Germinal center (tissue), 1 donor: ENCODE results near the gene PLCB2.

Source experiments
- DNase-seq: peaks from one replicate; pipeline ENCODE4 v3.0.0; 2012; ENCODE audit warnings: mixed read lengths, low spot score

PLCB2 gene, protein sequence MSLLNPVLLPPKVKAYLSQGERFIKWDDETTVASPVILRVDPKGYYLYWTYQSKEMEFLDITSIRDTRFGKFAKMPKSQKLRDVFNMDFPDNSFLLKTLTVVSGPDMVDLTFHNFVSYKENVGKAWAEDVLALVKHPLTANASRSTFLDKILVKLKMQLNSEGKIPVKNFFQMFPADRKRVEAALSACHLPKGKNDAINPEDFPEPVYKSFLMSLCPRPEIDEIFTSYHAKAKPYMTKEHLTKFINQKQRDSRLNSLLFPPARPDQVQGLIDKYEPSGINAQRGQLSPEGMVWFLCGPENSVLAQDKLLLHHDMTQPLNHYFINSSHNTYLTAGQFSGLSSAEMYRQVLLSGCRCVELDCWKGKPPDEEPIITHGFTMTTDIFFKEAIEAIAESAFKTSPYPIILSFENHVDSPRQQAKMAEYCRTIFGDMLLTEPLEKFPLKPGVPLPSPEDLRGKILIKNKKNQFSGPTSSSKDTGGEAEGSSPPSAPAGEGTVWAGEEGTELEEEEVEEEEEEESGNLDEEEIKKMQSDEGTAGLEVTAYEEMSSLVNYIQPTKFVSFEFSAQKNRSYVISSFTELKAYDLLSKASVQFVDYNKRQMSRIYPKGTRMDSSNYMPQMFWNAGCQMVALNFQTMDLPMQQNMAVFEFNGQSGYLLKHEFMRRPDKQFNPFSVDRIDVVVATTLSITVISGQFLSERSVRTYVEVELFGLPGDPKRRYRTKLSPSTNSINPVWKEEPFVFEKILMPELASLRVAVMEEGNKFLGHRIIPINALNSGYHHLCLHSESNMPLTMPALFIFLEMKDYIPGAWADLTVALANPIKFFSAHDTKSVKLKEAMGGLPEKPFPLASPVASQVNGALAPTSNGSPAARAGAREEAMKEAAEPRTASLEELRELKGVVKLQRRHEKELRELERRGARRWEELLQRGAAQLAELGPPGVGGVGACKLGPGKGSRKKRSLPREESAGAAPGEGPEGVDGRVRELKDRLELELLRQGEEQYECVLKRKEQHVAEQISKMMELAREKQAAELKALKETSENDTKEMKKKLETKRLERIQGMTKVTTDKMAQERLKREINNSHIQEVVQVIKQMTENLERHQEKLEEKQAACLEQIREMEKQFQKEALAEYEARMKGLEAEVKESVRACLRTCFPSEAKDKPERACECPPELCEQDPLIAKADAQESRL

DNA sequence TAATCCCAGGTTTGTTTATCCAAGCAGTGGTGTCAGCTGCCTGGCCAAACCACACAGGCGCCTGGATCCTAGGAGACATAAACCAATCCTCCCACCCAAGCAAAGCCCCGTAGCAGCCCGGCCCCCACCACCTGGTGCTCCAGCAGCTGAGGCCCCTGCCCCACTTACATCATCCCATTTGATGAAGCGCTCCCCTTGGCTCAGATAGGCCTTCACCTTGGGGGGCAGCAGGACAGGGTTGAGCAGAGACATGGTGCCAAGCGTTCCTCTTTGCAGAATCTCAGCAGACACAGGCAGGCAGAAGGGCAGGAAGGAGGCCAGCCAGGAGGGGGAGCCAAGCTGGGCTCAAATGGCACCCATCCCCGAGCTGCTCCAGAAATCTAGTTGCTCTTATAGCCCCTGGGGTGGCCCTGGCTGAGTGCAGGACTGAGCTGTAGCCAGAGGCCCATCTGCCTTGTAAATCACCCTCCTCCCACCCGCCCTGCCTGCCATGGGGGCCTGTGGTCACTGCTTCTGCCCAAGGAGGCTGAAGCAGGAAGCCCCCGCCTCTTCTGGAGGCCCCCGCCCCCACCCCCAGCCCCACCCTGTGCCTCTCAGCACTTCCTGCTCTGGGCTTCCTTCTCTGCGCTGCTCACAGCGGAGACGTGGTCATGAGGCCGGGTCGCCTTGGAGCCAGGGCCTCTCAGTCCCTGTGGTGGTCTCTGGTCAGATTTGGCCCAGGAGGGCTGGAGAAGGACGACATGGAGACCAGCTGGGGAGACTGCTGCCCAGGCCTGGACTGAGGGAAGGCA, at the start of gene PLCB2:
TSS of gene PLCB2 (minus strand) at position 515 of the 791 bp plus-strand sequence. CDS start at position 252, 263 bp downstream.
- DNase-seq, result peak; percentile 79

DNA sequence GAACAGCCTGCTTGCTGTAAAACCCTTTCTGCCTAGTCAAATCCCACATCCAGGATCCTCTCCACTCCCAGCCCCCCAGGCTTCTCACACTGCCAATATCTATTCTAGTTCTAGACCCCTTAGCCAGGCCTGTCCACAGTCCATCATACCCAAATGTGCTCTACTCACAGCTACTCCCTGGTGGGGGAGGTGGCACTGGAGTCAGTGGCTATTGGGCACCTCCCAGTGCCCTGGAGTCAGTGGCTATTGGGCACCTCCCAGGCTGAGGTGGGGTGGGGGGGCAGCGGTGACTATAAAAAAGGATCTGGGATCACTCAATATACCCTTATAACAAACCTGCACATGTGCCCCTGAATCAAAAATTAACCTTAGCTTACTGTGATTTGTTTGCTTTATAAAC, 49.5 kb upstream of the PLCB2 start:
- no peak for DNase-seq

GRCh38 chr15:40355976-40356585, 48.3 kb upstream of the PLCB2 start:
- no peak for DNase-seq

DNA sequence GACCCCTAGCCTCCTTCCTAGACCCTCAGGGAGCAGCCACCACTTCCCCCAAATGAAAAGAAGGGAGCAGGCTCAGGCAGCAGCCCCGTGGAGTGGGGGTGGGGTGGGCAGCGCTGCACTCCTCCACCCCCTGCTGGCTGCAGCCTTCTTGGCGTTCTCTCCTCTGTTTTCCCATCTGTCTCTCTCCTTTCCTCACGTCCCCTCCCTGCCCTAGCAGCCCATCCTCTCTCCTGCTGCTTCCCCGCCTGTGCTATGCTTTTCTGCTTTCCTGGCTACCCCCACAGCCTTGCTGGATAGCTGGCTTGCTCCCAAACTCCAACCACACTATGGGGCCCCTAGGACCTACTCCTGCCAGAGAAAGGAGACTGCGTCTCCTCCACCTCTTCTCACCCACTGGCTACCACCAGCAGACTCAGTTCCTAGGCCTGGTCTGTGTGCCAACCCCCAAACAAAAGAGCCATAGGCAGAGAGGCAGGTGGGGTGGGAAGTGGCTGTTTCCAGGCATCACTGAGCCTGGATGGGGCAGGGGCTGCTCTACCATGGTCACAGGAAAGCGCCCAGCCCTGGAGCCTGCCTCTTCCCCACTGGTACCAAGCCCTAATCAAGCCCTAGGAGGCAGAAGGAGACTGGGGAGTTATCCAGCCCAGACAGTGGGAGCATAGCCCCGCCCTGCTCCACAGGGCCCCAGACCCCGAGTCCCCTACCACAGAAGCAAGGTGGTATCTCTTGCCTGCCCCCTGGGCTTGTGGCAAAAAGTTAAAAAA, 46.9 kb upstream of the PLCB2 start:
- no peak for DNase-seq

GRCh38 chr15:40353697-40354096, 46.0 kb upstream of the PLCB2 start:
- no peak for DNase-seq

DNA sequence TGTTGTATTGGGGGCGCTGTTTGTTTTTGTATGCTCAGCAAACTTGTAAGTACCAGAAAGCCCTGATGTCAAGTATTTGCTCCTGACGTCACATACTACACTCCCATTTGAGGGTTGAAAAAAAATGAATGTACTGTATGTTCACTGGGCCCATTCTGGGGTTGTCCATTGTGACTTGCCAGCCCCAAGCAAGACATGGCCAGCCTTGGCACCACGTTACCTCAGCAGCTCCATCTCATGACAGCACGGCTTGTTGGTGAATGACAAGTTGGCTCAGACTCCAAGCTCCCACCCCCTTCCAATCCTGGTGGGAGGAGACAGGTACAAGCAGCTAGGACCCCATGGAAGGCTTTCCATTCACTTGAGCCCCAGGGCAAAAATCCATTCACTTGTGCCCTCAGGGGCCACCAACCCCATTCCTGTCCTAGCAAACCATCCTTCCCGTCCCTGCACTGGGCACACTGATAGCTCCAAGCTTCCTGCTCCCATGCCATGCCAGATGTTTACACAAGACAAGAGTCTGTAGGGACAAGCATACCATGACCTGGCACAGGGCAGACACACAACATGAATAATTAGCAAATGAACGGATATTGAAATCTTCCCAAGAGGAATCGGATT, 44.7 kb upstream of the PLCB2 start:
- no peak for DNase-seq

DNA sequence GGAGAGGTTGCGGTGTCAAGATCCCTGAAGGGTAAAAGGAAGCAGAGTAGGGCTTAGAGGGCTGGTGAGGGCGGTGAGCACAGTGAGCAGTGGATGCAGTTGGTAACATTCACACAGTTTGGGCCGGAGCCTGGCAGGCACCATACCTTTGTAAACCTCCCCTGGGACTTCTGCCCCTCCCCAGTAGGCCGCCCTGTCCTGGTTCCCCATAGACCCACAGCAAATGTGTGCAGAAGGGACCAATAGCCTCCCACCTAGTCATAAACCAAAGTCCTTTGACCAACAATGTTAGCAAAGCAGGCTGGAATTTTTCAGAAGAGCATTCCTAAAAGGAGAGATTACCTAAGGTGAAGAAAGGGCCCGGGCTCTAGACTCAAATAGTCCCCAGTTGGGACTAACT, 41.4 kb upstream of the PLCB2 start:
- DNase-seq, result no peak

DNA sequence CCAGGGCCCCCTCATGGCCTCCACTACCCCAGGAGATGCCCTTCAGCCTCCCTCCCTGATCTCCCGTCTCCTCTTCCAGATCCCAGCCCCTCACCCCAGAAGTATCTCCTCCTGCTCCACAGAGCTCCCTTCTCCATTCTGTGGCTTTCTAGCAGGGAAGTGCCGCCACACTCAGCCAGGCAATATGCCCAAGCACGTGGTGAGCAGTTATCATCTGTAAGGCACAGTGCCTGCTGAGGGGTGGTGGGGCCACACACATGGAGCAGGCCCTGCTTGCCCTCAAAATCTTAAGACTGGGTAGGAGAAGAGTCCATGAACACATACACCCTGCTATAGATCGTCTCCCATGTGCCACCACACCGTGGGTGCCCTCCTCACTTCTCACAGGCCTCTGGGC, 40.7 kb upstream of the PLCB2 start:
- DNase-seq, result no peak

DNA sequence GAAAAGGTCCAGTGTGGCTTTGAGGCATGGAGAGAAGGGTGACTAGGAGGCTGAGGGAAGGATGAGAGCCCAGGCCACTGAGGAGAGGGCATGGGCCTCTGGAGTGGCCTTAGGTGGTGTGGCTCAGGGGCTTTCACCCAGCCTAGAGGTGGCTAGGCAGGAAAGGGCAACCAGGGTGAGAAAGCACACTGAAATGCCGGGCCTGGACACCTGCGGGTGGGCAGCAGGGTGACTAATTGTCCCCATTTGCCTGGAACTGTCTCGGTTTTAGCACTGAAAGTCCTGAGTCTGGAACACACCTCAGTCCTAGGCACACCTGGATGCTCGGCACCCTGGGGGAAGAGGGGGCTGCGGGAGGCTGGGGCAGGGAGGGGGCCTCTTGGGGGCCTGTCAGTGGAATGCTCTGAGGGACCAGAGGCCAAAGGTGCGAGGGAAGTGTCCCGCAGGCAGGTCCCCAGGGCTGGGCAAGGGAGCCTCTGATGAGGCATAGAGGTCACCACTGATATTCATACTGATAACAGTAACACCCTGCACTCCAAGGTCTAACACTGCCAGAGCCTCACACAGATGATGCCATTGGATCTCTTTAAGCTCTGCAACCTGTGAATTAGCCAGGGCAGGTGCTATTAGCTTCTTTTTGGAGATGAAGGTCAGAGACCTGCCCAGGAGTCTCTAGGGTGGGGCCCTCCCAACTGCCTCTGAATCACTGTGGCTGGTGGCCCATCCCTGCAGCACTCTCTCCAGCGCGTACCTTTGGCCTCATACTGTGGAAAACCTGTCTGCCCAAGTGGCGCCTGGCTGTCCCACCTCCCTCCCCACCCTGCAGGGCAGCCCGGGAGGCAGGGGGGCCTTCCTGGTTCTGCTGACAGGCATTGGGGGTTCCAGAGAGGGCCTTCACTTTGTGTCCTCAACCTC, 40.1 kb upstream of the PLCB2 start:
- DNase-seq, result no peak

DNA sequence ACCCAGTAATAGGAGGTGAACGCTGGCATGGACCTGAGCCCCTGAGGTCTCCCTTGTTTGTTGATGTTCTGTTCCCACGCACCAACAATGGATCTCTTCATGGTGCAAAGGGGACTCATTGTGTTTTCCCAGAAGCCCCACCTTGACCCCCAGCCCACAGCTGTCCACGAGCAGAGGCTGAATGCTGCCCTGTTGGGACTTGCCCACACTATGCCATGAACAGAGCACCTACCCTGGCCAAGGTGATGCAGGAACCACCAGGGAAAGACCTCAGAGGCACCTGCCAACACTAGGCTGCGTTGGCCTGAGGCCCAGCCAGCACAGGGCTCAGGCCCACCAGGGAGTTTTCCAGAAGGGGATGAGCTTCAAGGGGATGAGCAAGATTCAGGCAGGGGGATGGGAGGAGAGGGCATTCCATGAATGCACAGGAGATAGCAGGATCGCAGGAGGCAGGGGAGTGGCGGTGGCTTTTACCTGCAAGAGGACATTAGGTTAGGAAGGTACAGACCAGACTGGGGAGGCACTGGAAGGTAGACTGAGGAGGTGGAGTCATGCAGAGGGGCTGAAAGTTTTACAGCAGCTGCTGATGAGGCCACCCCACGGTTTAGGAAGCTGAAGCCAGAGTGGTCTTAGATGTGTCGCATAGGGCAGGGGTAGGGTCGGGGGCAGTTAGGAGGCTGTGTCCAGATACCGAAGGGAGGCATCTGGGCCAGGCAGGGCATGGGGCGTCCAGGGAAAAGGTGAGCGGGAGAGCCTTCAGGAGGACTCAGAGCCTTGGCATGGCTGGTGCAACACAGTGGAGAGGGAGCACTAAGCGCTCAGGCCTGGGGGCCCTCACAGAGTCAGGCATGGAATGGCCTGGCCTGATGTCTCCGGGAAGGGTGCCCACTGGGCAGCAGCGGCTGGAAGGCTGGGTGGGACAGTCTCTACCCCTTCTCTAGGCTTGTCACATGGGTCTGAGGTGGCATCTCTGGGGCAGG, 39.1 kb upstream of the PLCB2 start:
- no peak for DNase-seq

GRCh38 chr15:40345867-40346578, 38.3 kb upstream of the PLCB2 start:
- no peak for DNase-seq

GRCh38 chr15:40345225-40345866, 37.6 kb upstream of the PLCB2 start:
- no peak for DNase-seq

GRCh38 chr15:40344631-40345120, 36.9 kb upstream of the PLCB2 start:
- DNase-seq, result peak; percentile 85

DNA sequence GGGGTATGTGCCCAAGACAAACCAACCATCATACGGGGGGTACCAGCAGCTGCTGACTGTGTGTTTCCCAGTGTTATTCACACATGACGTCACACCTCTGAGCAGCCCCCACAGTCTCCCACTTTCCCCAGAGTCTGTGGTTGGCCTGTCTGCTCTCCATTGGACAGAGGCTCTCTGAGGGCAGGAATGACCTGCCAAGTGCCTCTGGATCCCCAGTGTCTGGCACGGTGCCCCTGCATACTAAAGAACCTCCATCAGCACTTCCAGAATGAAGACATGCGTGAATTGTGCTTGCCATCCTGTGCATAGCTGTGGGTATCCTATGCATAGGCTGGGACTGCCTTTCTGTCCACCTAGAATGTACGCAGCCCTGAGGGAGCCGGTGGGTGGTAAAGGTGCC, 36.5 kb upstream of the PLCB2 start:
- DNase-seq, result no peak

DNA sequence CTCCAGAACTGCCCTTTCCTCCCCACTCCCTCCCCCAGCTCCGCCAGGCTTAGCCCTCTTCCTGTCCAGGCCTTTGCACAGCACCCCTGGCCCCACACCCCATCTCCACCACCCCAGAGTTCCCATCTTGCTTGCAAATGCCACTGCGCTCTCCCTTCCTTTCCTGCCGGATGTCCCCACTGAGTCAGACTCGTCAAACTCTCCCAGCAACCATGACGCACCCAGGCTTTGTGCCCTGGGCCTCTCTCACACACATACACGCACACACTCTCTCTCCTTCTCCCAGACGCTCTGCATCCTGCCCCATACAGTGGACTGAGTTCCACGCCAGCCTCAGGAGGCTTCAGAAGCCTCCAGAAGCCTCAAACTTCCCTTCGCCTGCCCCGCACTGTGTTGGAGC, 35.8 kb upstream of the PLCB2 start:
- no peak for DNase-seq
